OCI-LY3 (cell line): ENCODE measurements around the gene TRPV4.

Experiments
- EZH2phosphoT487 ChIP-seq: fragments of 200-600 bp; shearing (Covaris generic); IDR thresholded peaks from 2 replicates; pipeline ENCODE4 v1.6.1; 2018; ENCODE audit warnings: antibody characterized with exemption, mixed run types, low read depth
- TF ChIP-seq, protein P1 (sequence below): fragments of 200-600, 300-600 bp; sonication (generic); IDR thresholded peaks from 2 replicates; pipeline ENCODE4 v1.5.1; 2014; ENCODE audit warnings: antibody characterized with exemption, low read length, low read depth

DNA sequence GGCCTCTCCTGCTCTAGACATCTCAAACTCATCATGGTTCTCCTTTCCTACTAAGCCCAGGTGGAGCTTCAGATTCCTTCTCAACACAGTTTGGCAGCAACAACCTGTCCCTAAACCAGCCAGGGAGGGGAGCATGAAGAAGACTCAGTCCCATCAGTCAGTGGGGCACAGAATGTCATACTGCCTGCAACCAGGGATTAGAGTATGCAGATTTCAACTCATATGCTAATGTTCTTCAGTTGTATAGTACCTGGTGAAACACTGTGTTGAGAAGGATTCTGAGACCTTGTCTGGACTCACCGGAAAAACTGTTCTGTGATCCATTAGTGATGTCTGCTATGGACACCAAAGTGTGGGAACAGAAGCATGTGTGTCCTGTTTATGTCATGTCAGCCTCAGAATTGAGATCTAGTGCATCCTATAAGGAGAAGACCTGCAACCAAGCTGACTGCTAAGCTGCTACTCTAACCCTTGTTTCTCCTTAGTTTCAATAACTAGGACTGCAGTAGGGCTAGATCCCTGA lies 43.6 kb downstream of the TRPV4 start:
- TF ChIP-seq, protein P1, sequence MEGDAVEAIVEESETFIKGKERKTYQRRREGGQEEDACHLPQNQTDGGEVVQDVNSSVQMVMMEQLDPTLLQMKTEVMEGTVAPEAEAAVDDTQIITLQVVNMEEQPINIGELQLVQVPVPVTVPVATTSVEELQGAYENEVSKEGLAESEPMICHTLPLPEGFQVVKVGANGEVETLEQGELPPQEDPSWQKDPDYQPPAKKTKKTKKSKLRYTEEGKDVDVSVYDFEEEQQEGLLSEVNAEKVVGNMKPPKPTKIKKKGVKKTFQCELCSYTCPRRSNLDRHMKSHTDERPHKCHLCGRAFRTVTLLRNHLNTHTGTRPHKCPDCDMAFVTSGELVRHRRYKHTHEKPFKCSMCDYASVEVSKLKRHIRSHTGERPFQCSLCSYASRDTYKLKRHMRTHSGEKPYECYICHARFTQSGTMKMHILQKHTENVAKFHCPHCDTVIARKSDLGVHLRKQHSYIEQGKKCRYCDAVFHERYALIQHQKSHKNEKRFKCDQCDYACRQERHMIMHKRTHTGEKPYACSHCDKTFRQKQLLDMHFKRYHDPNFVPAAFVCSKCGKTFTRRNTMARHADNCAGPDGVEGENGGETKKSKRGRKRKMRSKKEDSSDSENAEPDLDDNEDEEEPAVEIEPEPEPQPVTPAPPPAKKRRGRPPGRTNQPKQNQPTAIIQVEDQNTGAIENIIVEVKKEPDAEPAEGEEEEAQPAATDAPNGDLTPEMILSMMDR = no peak
- no peak for TF ChIP-seq EZH2phosphoT487
